GM12864 (cell line): ENCODE measurements around the gene HSD11B1L.
"Not testable (repeated sequence)": the region's sequence is repeated elsewhere in the genome, so short reads cannot be mapped to it uniquely, and the experiment has no call there.

ENCODE experiments used
- DNase-seq: peaks from one replicate; pipeline ENCODE4 v3.0.0-alpha.2; 2011; ENCODE audit warnings: low read depth
- H3K4me3 ChIP-seq: 2 replicates; pipeline ENCODE4 v1.5.1; 2011; ENCODE audit warnings: mild to moderate bottlenecking, low read depth, low read length, control low read depth
- CTCF ChIP-seq: IDR thresholded peaks from 2 replicates; pipeline ENCODE4 v1.5.1; 2011; ENCODE audit warnings: low read depth, mild to moderate bottlenecking, moderate library complexity, low read length, control low read depth, inconsistent platforms; ENCODE audit errors: missing control alignments

The HSD11B1L gene

GRCh38 chr19:5719274-5719960 is 38.6 kb downstream of the HSD11B1L start:
- H3K4me3 ChIP-seq = peak overlapping the region; percentile 90
- no peak for TF ChIP-seq CTCF
- DNase-seq = no peak

- DNase-seq = peak; percentile 96
- peak within 1 kb of the TSS; percentile 90 for H3K4me3 ChIP-seq
- peak; percentile 96 for TF ChIP-seq CTCF
Observed at GRCh38 chr19:5719961-5720790, 39.3 kb downstream of the HSD11B1L start, which contains the start of the genes CATSPERD and LONP1. Gene CATSPERD, plus strand, starts transcription at chr19:5720637. Its CDS starts 101 bp downstream, at chr19:5720738. Gene LONP1, minus strand, starts transcription at chr19:5720146. Its CDS starts 14 bp downstream, at chr19:5720132.

- no peak overlapping the region for H3K4me3 ChIP-seq
- no peak for DNase-seq
- TF ChIP-seq CTCF = no peak
Observed at GRCh38 chr19:5727453-5728050, 46.7 kb downstream of the HSD11B1L start.

GRCh38 chr19:5733172-5733571 is 52.3 kb downstream of the HSD11B1L start:
- not testable (repeated sequence) for DNase-seq, H3K4me3 ChIP-seq
